Tibial artery (tissue), 4 donors: ENCODE measurements around the gene C1orf21.

Source experiments
- DNase-seq, 2 donors: peaks; one replicate each; pipeline ENCODE4 v3.0.0-alpha.2; 2019
- H3K27ac ChIP-seq, 2 donors: fragments of 200-600 bp; sonication (generic) in 1 of 2; 1 replicate in 1 of 2; 2 replicates in 1 of 2; pipeline ENCODE4 v1.5.1; 2018 to 2019; ENCODE audit warnings: mild to moderate bottlenecking in 1 of 2
- H3K27me3 ChIP-seq, 2 donors: fragments of 200-600 bp; sonication (generic) in 1 of 2; one replicate each; pipeline versions ENCODE4 v1.5.1 to v1.6.0; 2016 to 2019
- H3K36me3 ChIP-seq, 3 donors: fragments of 200-600 bp; sonication (generic) in 2 of 3; one replicate each; pipeline ENCODE4 v1.5.1; 2016 to 2019; ENCODE audit warnings: mild to moderate bottlenecking in 2 of 3
- H3K4me1 ChIP-seq, 4 donors: fragments of 200-600 bp; sonication (generic) in 2 of 4; 1 replicate in 3 of 4; 2 replicates in 1 of 4; pipeline ENCODE4 v1.5.1; 2016 to 2019
- H3K4me3 ChIP-seq, 2 donors: fragments of 200-600 bp; sonication (generic) in 1 of 2; 1 replicate in 1 of 2; 2 replicates in 1 of 2; pipeline ENCODE4 v1.5.1; 2018 to 2019; ENCODE audit warnings: mild to moderate bottlenecking in 2 of 2
- H3K9me3 ChIP-seq, 3 donors: fragments of 200-600 bp; sonication (generic) in 1 of 3; one replicate each; pipeline ENCODE4 v1.5.1; 2016 to 2019
- intact Hi-C: fragments of 100-400 bp; cut with DNase I; formaldehyde crosslinking; loops from one replicate; pipeline ENCODE4 v1.15.0; 2023; ENCODE audit warnings: low total_unique reads
- TF ChIP-seq, protein P1 (sequence below), 2 experiments: fragments of 200-600 bp in 1 of 2; fragments of 450-650 bp in 1 of 2; IDR thresholded peaks; one replicate each; pipeline ENCODE4 v1.5.1; 2017 to 2019; ENCODE audit warnings: antibody characterized with exemption in 2 of 2, mild to moderate bottlenecking in 1 of 2, moderate library complexity in 1 of 2

The C1orf21 gene

DNA sequence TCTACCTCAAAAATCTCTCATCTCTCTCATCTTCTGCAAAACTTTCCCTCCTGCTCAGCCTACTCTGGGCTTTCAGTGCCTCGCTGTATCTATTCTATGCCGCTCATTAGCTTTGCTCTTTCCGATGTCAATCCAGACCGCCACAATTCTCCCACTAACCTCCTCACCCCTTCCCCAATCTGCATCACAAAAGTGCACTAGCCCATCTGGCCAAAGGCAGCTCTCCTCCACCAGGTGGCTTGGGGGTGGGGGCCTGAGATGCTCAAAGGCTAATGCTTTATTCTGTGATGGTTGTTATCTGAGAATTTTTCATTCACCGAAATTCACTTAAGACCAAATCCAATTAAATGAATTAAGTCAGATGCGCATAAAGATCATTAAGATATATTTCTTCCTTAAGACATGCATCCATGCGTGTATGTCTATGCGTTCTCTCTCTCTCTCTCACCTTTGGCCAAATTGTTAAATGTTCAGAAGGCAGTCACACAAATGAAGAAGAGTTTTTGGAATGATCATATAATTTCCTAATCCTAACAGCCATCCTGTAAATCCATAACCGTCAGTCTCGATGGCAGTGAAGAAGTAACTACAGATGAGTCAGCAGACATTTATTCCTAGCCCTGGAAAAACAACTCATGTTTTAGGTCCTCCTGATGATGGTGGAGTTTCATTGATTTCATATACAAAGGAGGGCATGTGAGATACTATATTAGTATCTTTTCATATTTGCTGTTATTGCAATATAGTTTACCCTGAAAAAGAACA is 111.3 kb downstream of the C1orf21 start:
- intact Hi-C loops = no loop called here
- TF ChIP-seq, protein P1, sequence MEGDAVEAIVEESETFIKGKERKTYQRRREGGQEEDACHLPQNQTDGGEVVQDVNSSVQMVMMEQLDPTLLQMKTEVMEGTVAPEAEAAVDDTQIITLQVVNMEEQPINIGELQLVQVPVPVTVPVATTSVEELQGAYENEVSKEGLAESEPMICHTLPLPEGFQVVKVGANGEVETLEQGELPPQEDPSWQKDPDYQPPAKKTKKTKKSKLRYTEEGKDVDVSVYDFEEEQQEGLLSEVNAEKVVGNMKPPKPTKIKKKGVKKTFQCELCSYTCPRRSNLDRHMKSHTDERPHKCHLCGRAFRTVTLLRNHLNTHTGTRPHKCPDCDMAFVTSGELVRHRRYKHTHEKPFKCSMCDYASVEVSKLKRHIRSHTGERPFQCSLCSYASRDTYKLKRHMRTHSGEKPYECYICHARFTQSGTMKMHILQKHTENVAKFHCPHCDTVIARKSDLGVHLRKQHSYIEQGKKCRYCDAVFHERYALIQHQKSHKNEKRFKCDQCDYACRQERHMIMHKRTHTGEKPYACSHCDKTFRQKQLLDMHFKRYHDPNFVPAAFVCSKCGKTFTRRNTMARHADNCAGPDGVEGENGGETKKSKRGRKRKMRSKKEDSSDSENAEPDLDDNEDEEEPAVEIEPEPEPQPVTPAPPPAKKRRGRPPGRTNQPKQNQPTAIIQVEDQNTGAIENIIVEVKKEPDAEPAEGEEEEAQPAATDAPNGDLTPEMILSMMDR (IDR thresholded peaks at IDR 0.05) = no peak
- Histone ChIP-seq H3K27ac (no peak overlapping the region), H3K9me3 (no peaks in the 10 kb centered on the region), H3K27me3 (no peaks in the 10 kb centered on the region), H3K4me1 (no peaks in the 10 kb centered on the region), H3K36me3 (no peaks in the 10 kb centered on the region), H3K4me3 (no peak overlapping the region)
- no peak for DNase-seq

DNA sequence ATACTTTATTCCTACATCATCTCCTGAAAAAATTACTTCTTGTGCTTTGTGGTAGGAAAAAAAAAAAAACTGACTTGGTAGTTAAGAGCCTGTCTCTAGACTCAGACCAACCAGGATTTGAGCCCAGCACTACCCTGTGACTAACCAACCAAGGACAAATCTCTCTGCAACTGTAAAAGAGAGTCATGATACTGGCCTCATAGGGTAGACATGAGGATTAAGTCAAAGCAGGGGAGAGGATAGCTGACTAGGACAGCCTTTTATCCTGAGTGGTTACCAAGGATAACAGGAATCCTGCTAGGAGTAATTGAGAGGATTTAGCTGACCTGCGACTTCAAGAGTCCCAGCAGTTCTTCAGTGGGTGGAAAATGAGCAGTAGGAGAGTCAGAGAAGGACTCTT is 112.8 kb downstream of the C1orf21 start:
- H3K9me3 ChIP-seq = no peaks in the 10 kb centered on the region
- no peaks in the 10 kb centered on the region for H3K4me1 ChIP-seq
- H3K36me3 ChIP-seq = no peaks in the 10 kb centered on the region
- TF ChIP-seq, protein P1 (IDR thresholded peaks at IDR 0.05) = no peak
- no peak overlapping the region for H3K4me3 ChIP-seq
- H3K27ac ChIP-seq = no peak overlapping the region
- intact Hi-C loops = no loop called here
- no peak for DNase-seq
- no peaks in the 10 kb centered on the region for H3K27me3 ChIP-seq

- TF ChIP-seq, protein P1 (IDR thresholded peaks at IDR 0.05) = no peak
- Histone ChIP-seq H3K9me3 (no peaks in the 10 kb centered on the region), H3K27me3 (no peaks in the 10 kb centered on the region), H3K36me3 (no peaks in the 10 kb centered on the region), H3K27ac (no peak overlapping the region), H3K4me3 (no peak overlapping the region), H3K4me1 (peaks cover 0 to 6% (median 3%) of the 10 kb centered on the region in 4 donors)
- no peak for DNase-seq
- intact Hi-C loops = no loop called here
Measured at GRCh38 chr1:184502161-184502560, 115.3 kb downstream of the C1orf21 start.

DNA sequence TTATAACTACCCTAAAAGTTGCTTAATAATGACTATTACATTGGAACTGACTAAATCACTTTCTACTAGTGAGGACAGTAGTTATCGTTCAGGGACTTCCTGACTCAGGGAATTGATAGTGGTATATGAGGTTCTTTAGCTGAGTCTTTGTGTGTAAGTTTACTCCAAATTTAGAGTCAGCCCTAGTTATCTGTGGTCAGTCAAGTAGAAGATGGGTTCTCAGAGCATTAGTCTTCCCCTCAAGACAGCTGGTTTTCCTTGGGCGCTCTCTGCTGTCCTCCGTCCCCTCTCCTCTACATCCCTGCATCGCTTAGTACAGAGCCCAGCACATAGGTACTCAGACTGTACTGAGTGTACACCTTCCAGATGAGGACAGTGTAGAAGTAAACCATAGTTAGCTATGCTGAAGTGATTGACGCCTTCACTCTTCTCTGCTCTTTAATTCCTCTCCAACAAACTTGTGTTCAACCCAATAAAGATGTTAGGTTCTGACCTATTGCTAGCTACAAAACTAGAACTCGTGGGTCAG is 116.5 kb downstream of the C1orf21 start:
- H3K27ac ChIP-seq = no peak overlapping the region
- H3K9me3 ChIP-seq = no peaks in the 10 kb centered on the region
- H3K27me3 ChIP-seq = no peaks in the 10 kb centered on the region
- DNase-seq = no peak
- H3K4me1 ChIP-seq = peaks cover 0 to 17% (median 10%) of the 10 kb centered on the region in 4 donors
- H3K36me3 ChIP-seq = no peaks in the 10 kb centered on the region
- H3K4me3 ChIP-seq = no peak overlapping the region
- intact Hi-C loops = no loop called here
- TF ChIP-seq, protein P1 (IDR thresholded peaks at IDR 0.05) = no peak

GRCh38 chr1:184504040-184504954 is 117.5 kb downstream of the C1orf21 start:
- no peaks in the 10 kb centered on the region for H3K27me3 ChIP-seq
- intact Hi-C loops = no loop called here
- H3K4me1 ChIP-seq = peaks cover 0 to 27% (median 13%) of the 10 kb centered on the region in 4 donors
- H3K9me3 ChIP-seq = no peaks in the 10 kb centered on the region
- TF ChIP-seq, protein P1 (IDR thresholded peaks at IDR 0.05) = no peak
- H3K27ac ChIP-seq = no peak overlapping the region
- no peaks in the 10 kb centered on the region for H3K36me3 ChIP-seq
- no peak for DNase-seq
- H3K4me3 ChIP-seq = no peak overlapping the region
